ENCODE measurements around the gene MINK1.

- TF ChIP-seq POLR2A (IDR thresholded peaks at IDR 0.05), result no peak
- TF ChIP-seq CTCF (IDR thresholded peaks at IDR 0.05), result no peak
These were observed 59.5 kb downstream of the MINK1 start for GRCh38 chr17:4892499-4893221.

All from breast epithelium (tissue), 3 donors.